H1 (cell line): ENCODE data around the gene MRPL50. TPM values are rescaled to one million over a fixed set of nuclear protein-coding genes. Genes with fewer than 3 reads are reported as not detected.

ENCODE experiments used
- CHD7 ChIP-seq: fragments of 300-600 bp; sonication (generic); IDR thresholded peaks from 2 replicates; pipeline ENCODE4 v1.7.1; 2012; ENCODE audit warnings: low read length, moderate library complexity, mild to moderate bottlenecking, inconsistent platforms; ENCODE audit not compliant: insufficient replicate concordance
- CTBP2 ChIP-seq: IDR thresholded peaks from 2 replicates; pipeline ENCODE4 v1.7.0; 2011; ENCODE audit warnings: borderline replicate concordance, mild to moderate bottlenecking, moderate library complexity, mixed read lengths, low read length; ENCODE audit not compliant: insufficient read depth, insufficient read length
- EGR1 ChIP-seq: IDR thresholded peaks from 2 replicates; pipeline ENCODE4 v1.6.1; 2011; ENCODE audit warnings: low read depth, low read length, borderline replicate concordance
- EP300 ChIP-seq, 2 experiments: IDR thresholded peaks; 1 replicate in 1 of 2; 2 replicates in 1 of 2; pipeline ENCODE4 v1.6.1; 2011 to 2012; ENCODE audit warnings: low read depth in 2 of 2, low read length in 2 of 2, mild to moderate bottlenecking in 2 of 2, borderline replicate concordance in 1 of 2, inconsistent platforms in 1 of 2, moderate library complexity in 1 of 2
- GTF2F1 ChIP-seq: IDR thresholded peaks from 2 replicates; pipeline ENCODE4 v1.6.1; 2012; ENCODE audit warnings: low read depth, low read length, improper control_type of control experiment, borderline replicate concordance
- POLR2A ChIP-seq, 2 experiments: IDR thresholded peaks; 1 replicate in 1 of 2; 2 replicates in 1 of 2; pipeline ENCODE4 v1.6.1; 2011; ENCODE audit warnings: low read depth in 2 of 2, low read length in 2 of 2, mild to moderate bottlenecking in 2 of 2; ENCODE audit errors: control extremely low read depth in 1 of 2
- ZNF274 ChIP-seq: IDR thresholded peaks from 2 replicates; pipeline ENCODE4 v1.7.0; 2012; ENCODE audit warnings: low read length, borderline replicate concordance; ENCODE audit errors: extremely low read depth
- polyA plus RNA-seq, 7 experiments: library from polyadenylated mRNA; depleted of rRNA in 3 of 7; stranded (reverse) in 5 of 7; unstranded in 2 of 7; fragments of >200 nt in 5 of 7; fragments of 200-250 nt in 2 of 7; gene quantifications; 1 replicate in 5 of 7; 2 replicates in 1 of 7; 4 replicates in 1 of 7; pipeline versions ENCODE4 v1.2.1 to v1.2.3, GENCODE V29; 2011 to 2013; ENCODE audit warnings: missing spikeins in 2 of 7, mixed read lengths in 2 of 7
- total RNA-seq: library from RNA; stranded (reverse); fragmentation: NEBNext Ultra II Directional; extraction: Animal tissue kit (Norgen Biotek cat#: 25700); gene quantifications from 2 replicates; pipeline ENCODE4 v1.2.1, GENCODE V29; 2021
- TF ChIP-seq, protein P1 (sequence below): IDR thresholded peaks from 2 replicates; pipeline ENCODE4 v1.6.1; 2012; ENCODE audit warnings: inconsistent platforms

The MRPL50 gene
- total and polyA plus RNA-seq, 2 of the 8 experiments (the other 6 are each of a cell fraction or from before 2014, with no cell fraction given) = 17.8 to 25.1 TPM

DNA sequence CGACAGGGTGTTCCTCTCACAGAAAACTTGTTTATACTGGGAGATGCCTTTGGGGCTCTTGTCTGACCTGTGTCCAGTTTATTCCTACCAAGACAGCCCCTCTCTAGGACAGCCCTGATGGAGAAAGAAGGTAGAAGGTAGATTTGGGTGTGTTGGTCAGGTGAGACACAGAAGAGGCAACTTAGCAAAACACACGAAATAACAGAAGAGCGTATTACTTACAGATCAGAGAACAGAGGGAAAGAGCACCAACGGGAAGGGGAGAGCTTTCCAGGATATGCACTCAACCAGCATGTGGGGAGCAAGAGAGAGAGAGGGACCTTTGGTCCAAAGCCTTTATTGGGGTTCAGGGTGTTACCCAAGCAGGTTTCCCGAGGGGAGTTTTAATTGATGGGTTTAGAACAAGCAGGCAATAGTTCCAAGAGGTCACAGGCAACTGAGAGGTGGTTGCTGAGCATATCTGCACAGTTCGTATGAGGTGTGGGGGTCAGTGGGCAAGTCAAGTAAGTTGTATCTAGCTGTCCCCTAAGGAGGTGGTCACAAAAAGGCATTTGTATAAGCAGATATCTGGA, 45.4 kb downstream of the MRPL50 start (continued):
- TF ChIP-seq CHD7 = no peak
- TF ChIP-seq, protein P1, sequence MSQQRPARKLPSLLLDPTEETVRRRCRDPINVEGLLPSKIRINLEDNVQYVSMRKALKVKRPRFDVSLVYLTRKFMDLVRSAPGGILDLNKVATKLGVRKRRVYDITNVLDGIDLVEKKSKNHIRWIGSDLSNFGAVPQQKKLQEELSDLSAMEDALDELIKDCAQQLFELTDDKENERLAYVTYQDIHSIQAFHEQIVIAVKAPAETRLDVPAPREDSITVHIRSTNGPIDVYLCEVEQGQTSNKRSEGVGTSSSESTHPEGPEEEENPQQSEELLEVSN = no peak
- TF ChIP-seq EGR1 = no peak
- no peak for TF ChIP-seq GTF2F1
- no peak for TF ChIP-seq EP300 (IDR thresholded peaks at IDR 0.05; ENCODE audit: borderline replicate concordance in 1 of 2, low read depth in 2 of 2, low read length in 2 of 2)
- no peak for TF ChIP-seq ZNF274
- no peak for TF ChIP-seq CTBP2
- TF ChIP-seq POLR2A (IDR thresholded peaks at IDR 0.05; ENCODE audit: control extremely low read depth in 1 of 2, low read depth in 2 of 2, low read length in 2 of 2) = no peak
